HG03060 (cell line): ENCODE results near the gene ACACB.

Experiments used
- ATAC-seq: cut with Tn5 transposase; IDR thresholded peaks from one replicate; pipeline ENCODE4 v1.9.1; 2021; ENCODE audit warnings: low read depth, moderate number of reproducible peaks; ENCODE audit not compliant: unreplicated experiment

Gene ACACB

DNA sequence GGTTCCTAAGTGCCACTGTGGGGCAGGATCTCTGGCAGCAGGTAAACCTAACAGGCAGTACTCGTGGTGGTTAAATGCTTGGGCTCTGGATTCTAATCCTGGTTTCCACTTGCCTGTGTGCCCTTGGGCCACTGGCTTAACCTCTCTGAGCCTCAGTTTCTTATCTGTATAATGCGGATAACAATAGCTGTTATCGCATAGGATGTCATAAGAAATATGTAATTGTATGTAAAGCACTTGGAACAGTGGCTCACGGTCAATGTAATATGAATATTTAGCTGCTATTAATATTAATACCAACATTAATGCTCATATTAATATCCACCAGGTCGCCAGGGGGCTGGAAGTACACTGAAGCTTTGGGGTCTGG, 175.9 kb downstream of the ACACB start:
- ATAC-seq, result no peak

- ATAC-seq, result no peak
These were observed 176.7 kb downstream of the ACACB start for GRCh38 chr12:109293106-109293505.

- ATAC-seq, result no peak
These were observed 178.0 kb downstream of the ACACB start for GRCh38 chr12:109294286-109294796.

DNA sequence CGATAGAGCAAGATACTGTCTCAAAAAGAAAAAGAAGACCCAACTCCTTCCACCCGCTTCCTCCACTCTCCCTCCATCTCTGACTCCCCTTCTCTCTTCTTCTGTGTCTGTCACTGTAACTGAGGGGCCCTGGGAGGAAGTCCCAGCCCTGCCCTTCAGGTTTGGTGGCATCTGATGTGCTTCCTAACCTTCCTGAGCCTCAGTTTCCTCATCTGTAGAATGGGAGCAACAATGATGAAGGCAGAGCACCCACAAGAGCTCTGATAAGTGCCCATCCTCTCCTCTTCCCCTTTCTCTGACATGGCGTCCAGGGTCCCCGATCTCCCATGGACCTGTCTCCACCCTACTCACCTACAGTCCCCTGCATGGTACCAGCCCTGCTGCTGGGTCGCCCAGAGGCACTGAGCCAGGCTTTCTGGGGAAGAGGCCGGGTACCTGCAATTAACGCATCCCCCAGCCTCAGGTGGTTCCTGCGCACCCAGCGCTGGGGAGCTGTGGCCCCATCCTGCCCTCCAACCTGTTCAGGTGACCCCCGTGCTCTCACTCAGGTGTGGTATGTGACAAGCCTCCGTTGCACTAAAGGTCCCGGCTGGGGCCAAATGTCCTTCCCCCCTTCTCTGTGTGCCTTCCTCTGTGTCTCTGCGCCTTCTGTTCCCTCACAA, 179.5 kb downstream of the ACACB start:
- no peak for ATAC-seq

- ATAC-seq, result no peak
These were observed 180.0 kb downstream of the ACACB start for GRCh38 chr12:109296431-109296830.

DNA sequence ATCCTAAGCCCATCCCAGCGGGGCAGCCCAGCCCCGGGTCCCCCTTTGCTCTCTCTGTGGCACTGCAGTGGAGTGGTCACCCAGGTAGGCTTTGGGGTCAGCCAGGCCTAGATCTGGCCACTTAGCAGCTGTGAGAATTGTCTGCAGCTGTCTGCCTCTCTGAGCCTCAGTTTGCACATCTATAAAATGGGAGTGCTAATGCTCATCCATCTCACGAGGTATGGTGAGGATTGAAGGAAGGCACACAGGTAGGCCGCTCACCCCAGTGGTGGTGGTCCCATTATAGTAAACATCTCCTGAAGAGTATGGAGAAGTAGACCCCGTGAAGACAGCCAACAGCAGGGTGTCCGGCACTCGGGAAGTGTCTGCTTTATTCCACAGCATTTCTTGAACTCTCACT, 183.5 kb downstream of the ACACB start:
- no peak for ATAC-seq

- no peak for ATAC-seq
These were observed 185.3 kb downstream of the ACACB start for GRCh38 chr12:109301643-109302168.

DNA sequence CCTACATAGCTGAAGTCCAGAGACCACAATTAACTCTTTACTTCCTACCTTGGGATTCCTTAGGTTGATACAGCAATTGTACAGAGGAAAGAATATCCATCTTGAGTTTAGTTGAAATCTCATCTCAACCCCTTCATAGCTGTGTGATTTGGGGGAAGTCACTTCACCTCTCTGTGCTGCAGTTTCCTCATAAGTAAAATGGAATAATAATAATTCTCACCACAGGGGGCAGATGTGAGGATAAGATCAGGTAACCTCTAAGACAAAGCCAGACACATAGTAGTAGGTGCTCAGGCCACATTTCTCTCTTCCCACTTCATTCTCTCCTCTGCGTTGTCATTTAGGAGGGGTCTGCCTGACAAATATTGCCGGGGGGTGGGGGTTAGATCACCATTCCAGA, 186.0 kb downstream of the ACACB start:
- no peak for ATAC-seq

GRCh38 chr12:109302770-109303169, 186.4 kb downstream of the ACACB start:
- no peak for ATAC-seq

DNA sequence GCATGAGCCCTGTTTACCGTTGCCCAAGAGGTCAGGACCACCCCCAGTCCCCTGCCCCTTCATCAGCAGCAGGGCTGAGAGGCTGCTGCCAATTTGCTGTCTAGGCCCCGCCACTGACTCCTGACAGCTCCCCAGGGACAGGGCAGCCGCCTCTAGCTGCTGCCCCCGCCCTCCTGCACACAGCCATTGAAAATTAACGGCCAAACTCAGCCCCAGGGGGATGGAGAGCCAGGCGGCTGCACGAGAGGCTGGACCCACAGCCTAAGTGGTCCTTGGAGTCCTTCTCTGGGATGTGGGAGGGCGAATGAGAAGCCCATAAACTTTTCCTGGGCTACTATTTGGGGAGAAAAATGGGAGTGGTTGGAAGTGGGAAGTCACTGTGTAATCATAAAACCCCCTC, 188.1 kb downstream of the ACACB start:
- ATAC-seq, result no peak

- no peak for ATAC-seq
These were observed 189.2 kb downstream of the ACACB start for GRCh38 chr12:109305547-109305946.

DNA sequence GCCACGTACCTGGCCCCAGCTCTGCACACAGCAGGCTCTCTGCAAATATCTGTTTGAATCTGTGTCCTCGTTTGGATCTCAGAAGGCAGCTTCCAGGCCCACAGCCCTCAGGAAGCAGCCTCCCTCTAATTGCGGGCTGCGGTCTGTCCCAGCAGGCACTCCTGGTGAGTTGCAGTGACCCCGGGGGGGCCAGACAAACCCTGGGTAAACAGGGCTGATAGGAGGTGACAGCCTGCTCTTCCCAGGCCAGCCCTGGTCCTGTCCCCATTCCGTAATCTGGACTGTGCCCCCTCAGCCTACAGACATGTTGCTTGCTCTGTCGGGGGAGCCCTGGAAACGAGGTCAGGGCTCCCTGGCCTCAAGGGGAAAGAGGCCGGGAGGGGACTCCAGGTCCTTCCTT, 190.7 kb downstream of the ACACB start:
- ATAC-seq, result no peak

GRCh38 chr12:109308534-109309380, 192.4 kb downstream of the ACACB start, which contains the start of gene FOXN4:
FOXN4 (minus strand) TSS chr12:109309284; CDS start chr12:109308321, 963 bp downstream.
- no peak for ATAC-seq

- ATAC-seq, result no peak
These were observed 193.2 kb downstream of the ACACB start for GRCh38 chr12:109309381-109310246.

DNA sequence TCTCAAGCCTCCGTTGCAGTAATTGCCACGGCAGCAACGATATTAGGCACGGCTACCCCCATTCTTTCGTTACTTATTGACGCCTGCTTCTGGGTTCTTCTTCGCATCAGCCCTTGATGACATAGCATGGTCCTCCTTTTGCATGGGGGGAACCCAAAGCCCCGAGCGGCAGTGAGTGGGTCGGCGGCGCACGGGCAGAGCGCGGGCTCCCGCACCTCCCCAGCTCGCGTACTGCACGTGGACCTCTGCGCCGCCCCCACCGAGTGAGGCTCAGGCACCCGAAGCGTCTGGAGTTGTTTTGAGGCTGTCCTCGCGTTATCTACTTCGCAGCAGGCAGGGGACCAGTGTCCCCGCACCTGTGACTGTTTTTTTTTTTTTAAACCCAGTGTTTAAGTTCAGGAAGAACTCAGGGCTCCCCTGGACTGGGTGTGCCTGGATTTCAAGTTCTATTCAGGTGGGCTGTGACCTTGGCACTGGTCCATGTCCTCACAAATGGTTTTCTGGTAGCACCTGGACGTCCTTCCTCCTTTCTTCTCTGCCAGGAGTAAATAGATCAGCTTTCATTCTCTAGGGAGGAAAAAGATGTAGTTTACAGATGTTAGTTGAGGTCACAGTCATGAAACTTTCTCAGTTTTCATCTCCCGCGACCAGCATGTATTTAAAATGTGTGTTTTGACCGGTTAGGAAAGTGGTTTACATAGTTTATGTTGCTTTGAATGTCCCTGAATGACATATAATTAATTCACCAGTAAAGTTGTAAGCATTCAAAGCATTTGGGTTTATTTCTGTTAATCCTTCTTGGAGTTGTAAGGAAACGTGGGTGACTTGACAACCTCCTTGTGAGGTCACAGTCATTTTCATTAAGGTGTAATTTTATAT, 194.1 kb downstream of the ACACB start:
- ATAC-seq, result no peak
